Glutamatergic neuron (in vitro differentiated cells): ENCODE measurements around the gene TMCO5A. TPM values are rescaled to one million over a fixed set of nuclear protein-coding genes. Genes with fewer than 3 reads are reported as not detected.

ENCODE experiments used
- DNase-seq: peaks from one replicate; pipeline ENCODE4 v3.0.0; 2022
- H3K27ac Mint-ChIP-seq: one replicate; pipeline ENCODE4 v1.8.0; 2020; ENCODE audit warnings: mild to moderate bottlenecking, mixed read lengths, inconsistent platforms; ENCODE audit not compliant: unreplicated experiment
- H3K27me3 Mint-ChIP-seq: one replicate; pipeline ENCODE4 v1.8.0; 2020; ENCODE audit warnings: mild to moderate bottlenecking, moderate library complexity, mixed read lengths, inconsistent platforms; ENCODE audit not compliant: unreplicated experiment
- H3K36me3 Mint-ChIP-seq: one replicate; pipeline ENCODE4 v1.8.0; 2020; ENCODE audit warnings: mild to moderate bottlenecking, mixed read lengths, inconsistent platforms; ENCODE audit not compliant: unreplicated experiment
- H3K4me1 Mint-ChIP-seq: one replicate; pipeline ENCODE4 v1.8.0; 2020; ENCODE audit warnings: mild to moderate bottlenecking, low read depth, mixed read lengths, inconsistent platforms; ENCODE audit not compliant: unreplicated experiment
- H3K4me3 Mint-ChIP-seq: one replicate; pipeline ENCODE4 v1.8.0; 2020; ENCODE audit warnings: mild to moderate bottlenecking, mixed read lengths, inconsistent platforms; ENCODE audit not compliant: unreplicated experiment
- H3K9me3 Mint-ChIP-seq: one replicate; pipeline ENCODE4 v1.8.0; 2020; ENCODE audit warnings: mild to moderate bottlenecking, moderate library complexity, mixed read lengths, inconsistent platforms; ENCODE audit not compliant: unreplicated experiment
- CTCF ChIP-seq: fragments of 200-600 bp; sonication (generic); IDR thresholded peaks from one replicate; pipeline ENCODE4 v1.5.0; 2021; ENCODE audit not compliant: partially characterized antibody, unreplicated experiment
- total RNA-seq: library from RNA; stranded (reverse); fragmentation: NEBNext Ultra II Directional; extraction: Animal tissue kit (Norgen Biotek cat#: 25700); gene quantifications from one replicate; pipeline ENCODE4 v1.2.1, GENCODE V29; 2021; ENCODE audit not compliant: unreplicated experiment

Gene TMCO5A
- total RNA-seq, 1 donor from 2014 or later: not detected

- Mint-ChIP-seq H3K36me3 (peaks cover 9% of the 10 kb centered on the region), H3K27ac (no peak overlapping the region), H3K4me1 (no peaks in the 10 kb centered on the region), H3K4me3 (no peak overlapping the region), H3K9me3 (no peaks in the 10 kb centered on the region), H3K27me3 (peaks cover 2% of the 10 kb centered on the region)
- no peak for DNase-seq
- TF ChIP-seq CTCF: no peak
Observed at GRCh38 chr15:37967788-37968187, 33.3 kb downstream of the TMCO5A start.

- no peak for DNase-seq
- Mint-ChIP-seq H3K36me3 (peaks cover 14% of the 10 kb centered on the region), H3K9me3 (no peaks in the 10 kb centered on the region), H3K27ac (no peak overlapping the region), H3K27me3 (peaks cover 2% of the 10 kb centered on the region), H3K4me3 (no peak overlapping the region), H3K4me1 (no peaks in the 10 kb centered on the region)
- TF ChIP-seq CTCF: no peak
Observed at GRCh38 chr15:37973856-37974255, 39.4 kb downstream of the TMCO5A start.

- Mint-ChIP-seq H3K27ac (no peak overlapping the region), H3K9me3 (peaks cover 2% of the 10 kb centered on the region), H3K4me3 (no peak overlapping the region), H3K4me1 (no peaks in the 10 kb centered on the region), H3K27me3 (no peaks in the 10 kb centered on the region), H3K36me3 (peaks cover 5% of the 10 kb centered on the region)
- no peak for DNase-seq
- TF ChIP-seq CTCF: no peak
Observed at GRCh38 chr15:37978231-37978630, 43.8 kb downstream of the TMCO5A start.

- Mint-ChIP-seq H3K9me3 (peaks cover 2% of the 10 kb centered on the region), H3K4me3 (no peak overlapping the region), H3K4me1 (no peaks in the 10 kb centered on the region), H3K36me3 (peaks cover 5% of the 10 kb centered on the region), H3K27ac (no peak overlapping the region), H3K27me3 (no peaks in the 10 kb centered on the region)
- DNase-seq: no peak
- TF ChIP-seq CTCF: no peak
Observed at GRCh38 chr15:37979671-37980409, 45.4 kb downstream of the TMCO5A start.

- Mint-ChIP-seq H3K4me3 (no peak overlapping the region), H3K4me1 (no peaks in the 10 kb centered on the region), H3K27me3 (no peaks in the 10 kb centered on the region), H3K9me3 (peaks cover 2% of the 10 kb centered on the region), H3K27ac (no peak overlapping the region), H3K36me3 (peaks cover 5% of the 10 kb centered on the region)
- DNase-seq: no peak
- TF ChIP-seq CTCF: no peak
Observed at GRCh38 chr15:37981201-37981600, 46.8 kb downstream of the TMCO5A start.
